ENCODE results near the gene AARS1.
"Not testable (repeated sequence)": the region's sequence is repeated elsewhere in the genome, so short reads cannot be mapped to it uniquely, and the experiment has no call there.

DNA sequence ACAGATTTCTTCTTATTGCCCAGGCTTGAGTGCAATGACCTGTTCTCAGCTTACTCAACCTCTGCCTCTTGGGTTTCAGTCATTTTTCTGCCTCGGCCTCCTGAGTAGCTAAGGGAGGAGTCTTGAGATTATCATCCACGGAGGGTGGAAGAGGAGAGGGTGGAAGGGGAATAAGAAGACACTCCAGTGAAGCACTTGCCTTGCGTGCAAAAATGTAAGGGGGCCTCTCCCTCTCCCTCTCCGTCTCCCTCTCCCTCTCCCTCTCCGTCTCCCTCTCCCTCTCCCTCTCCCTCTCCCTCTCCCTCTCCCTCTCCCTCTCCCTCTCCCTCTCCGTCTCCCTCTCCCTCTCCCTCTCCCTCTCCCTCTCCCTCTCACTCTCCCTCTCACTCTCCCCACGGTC, 85.8 kb downstream of the AARS1 start:
- TF ChIP-seq, protein P1, sequence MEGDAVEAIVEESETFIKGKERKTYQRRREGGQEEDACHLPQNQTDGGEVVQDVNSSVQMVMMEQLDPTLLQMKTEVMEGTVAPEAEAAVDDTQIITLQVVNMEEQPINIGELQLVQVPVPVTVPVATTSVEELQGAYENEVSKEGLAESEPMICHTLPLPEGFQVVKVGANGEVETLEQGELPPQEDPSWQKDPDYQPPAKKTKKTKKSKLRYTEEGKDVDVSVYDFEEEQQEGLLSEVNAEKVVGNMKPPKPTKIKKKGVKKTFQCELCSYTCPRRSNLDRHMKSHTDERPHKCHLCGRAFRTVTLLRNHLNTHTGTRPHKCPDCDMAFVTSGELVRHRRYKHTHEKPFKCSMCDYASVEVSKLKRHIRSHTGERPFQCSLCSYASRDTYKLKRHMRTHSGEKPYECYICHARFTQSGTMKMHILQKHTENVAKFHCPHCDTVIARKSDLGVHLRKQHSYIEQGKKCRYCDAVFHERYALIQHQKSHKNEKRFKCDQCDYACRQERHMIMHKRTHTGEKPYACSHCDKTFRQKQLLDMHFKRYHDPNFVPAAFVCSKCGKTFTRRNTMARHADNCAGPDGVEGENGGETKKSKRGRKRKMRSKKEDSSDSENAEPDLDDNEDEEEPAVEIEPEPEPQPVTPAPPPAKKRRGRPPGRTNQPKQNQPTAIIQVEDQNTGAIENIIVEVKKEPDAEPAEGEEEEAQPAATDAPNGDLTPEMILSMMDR (IDR thresholded peaks at IDR 0.05; ENCODE audit: extremely low read depth in 1 of 2, insufficient read depth in 1 of 2, low read depth in 1 of 2, low read length in 2 of 2) = not testable (repeated sequence)
- TF ChIP-seq EZH2 (IDR thresholded peaks at IDR 0.05; ENCODE audit: borderline replicate concordance, low read depth, low read length, severe bottlenecking); POLR2AphosphoS5 (IDR thresholded peaks at IDR 0.05; ENCODE audit: insufficient read depth, low read depth, low read length); POLR2A (IDR thresholded peaks at IDR 0.05; ENCODE audit: low read depth, low read length); FOS (IDR thresholded peaks at IDR 0.05; ENCODE audit: borderline replicate concordance, insufficient read depth, low read length): not testable (repeated sequence)

Data from endothelial cell of umbilical vein (primary cell).